H7 (cell line): ENCODE measurements around the gene TMEM247. TPM values are rescaled to one million over a fixed set of nuclear protein-coding genes. Genes with fewer than 3 reads are reported as not detected.
A peak's percentile ranks its signal among the peaks of the same experiment; 100 is the strongest.

ENCODE experiments used
- DNase-seq: peaks from one replicate; pipeline ENCODE4 v3.0.0; 2012
- H3K27me3 ChIP-seq: 2 replicates; pipeline ENCODE4 v1.6.0; 2011; ENCODE audit warnings: mild to moderate bottlenecking, low read length; ENCODE audit not compliant: control insufficient read depth, insufficient read depth
- H3K36me3 ChIP-seq: replicated peaks from 2 replicates; pipeline ENCODE4 v1.5.1; 2011; ENCODE audit warnings: low read length; ENCODE audit not compliant: control insufficient read depth, insufficient read depth
- H3K4me3 ChIP-seq: 2 replicates; pipeline ENCODE4 v1.5.1; 2011; ENCODE audit warnings: low read depth, mild to moderate bottlenecking, control low read depth, low read length, moderate library complexity; ENCODE audit not compliant: insufficient read depth
- total RNA-seq: library from RNA; depleted of rRNA; stranded (reverse); fragments of >200 nt; shearing (Covaris generic); gene quantifications from 2 replicates; pipeline ENCODE4 v1.2.3, GENCODE V29; 2014

TMEM247 gene
- total RNA-seq, 1 experiment from 2014 or later = not detected

DNA sequence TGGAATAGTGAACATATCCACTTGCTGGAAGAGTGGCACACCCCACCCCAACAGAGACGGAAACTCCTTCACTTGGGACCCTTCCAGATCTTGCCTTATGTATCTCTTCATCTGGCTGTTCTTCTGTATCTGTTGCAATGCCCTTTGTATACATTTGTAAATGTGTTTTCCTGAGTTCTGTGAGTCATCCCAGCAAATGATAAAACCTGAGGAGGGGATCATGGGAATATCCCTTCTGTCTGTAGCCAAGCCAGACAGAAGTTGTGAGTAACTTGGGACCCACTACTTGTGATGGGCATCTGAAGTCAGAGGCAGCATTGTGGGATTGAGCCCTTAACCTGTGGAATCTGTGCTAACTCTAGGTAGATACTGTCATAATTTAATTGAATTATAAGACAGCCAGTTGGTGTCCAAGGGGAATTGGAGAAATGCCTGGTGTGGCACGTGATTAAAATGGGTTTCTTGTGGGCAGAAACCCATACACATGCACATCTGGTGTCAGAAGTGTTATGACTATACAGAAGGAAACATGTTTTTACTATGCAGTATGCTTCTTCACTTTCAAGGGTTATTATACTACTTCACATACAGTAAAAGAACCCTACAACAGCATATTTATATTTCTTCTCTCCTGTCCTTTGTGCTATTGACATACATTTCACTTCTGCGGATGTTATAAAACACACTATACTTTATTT lies 32.3 kb upstream of the TMEM247 start:
- no peaks in the 10 kb centered on the region for H3K27me3 ChIP-seq

DNA sequence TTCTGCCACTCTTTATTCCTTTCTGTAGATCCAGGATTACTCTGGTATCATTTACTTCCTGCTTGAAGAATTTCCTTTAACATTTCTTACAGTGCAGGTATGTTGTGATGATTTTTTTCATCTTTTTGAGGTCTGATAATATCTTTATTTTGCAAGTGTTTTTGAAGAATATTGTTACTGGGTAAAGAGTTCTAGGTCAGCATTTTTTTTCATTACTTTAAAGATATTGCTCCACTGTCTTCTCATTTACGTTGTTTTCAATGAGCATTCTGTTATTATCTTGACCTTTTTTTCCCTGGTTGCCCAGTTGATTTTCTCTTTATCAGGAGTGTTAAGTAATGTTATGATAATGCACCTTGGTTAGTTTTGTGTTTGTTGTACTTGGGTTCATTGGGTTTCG lies 31.7 kb upstream of the TMEM247 start:
- H3K36me3 ChIP-seq = no peaks in the 10 kb centered on the region
- H3K27me3 ChIP-seq = no peaks in the 10 kb centered on the region
- no peak for DNase-seq
- no peak overlapping the region for H3K4me3 ChIP-seq

More for the DNA sequence above, 32.3 kb upstream of the TMEM247 start:
- H3K4me3 ChIP-seq = no peak overlapping the region
- no peak for DNase-seq
- no peaks in the 10 kb centered on the region for H3K36me3 ChIP-seq

DNA sequence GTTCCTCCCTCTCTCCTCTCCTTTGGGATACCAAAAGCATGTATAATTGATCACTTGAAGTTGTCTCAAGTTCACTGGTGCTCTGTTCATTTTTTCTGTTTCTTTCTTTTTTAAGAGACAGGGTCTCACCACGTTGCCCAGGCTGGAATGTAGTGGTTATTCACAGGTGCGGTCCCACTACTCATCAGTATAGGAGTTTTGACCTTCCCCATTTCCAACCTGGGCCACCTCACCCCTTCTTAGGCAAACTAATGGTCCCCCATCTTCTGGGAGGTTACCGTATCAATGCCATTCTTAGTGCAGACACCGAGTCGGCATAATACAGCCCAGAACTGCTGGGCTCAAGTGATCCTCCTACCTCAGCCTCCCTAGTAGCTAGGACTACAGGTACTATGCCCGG lies 31.3 kb upstream of the TMEM247 start:
- H3K36me3 ChIP-seq = no peaks in the 10 kb centered on the region
- H3K27me3 ChIP-seq = no peaks in the 10 kb centered on the region
- no peak overlapping the region for H3K4me3 ChIP-seq
- DNase-seq = no peak

DNA sequence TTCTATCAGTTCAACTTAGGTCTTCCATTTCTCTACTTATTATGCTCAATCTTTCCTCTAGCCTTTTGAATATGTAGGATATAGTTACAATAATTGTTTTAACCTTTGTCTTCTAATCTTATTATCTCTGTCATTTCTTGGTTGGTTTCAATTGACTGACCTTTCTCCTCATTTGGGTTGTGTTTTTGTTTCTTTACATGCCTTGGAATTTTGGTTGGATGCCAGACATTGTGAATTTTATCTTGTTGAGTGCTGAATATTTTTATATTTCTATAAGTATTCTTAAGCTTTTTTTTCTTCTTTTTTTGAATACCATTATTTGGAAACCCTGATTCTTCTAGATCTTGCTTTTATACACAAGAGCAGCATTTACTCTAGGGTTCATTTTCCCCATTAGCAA lies 30.7 kb upstream of the TMEM247 start:
- no peaks in the 10 kb centered on the region for H3K27me3 ChIP-seq
- H3K4me3 ChIP-seq = no peak overlapping the region
- DNase-seq = no peak
- no peaks in the 10 kb centered on the region for H3K36me3 ChIP-seq

DNA sequence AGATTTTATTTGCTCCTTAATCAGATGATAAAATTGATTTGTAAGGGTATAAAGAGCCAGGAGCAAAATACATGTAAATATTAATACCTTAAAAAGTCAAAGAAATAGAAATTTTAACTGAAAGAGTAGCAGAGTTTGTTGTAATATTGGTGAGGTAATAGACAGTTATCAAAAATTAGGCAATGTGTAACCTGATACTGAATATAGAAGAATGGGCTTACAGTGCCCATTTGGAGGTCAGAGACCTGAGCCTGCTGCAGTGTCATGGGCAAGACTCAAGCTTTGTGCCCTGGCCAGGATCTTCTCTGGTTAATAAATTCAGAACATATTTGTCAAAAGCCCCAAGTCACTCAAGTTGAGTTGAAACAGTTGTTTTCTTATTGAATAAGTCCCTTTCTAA lies 29.7 kb upstream of the TMEM247 start:
- H3K36me3 ChIP-seq = no peaks in the 10 kb centered on the region
- no peak for DNase-seq
- no peak overlapping the region for H3K4me3 ChIP-seq

DNA sequence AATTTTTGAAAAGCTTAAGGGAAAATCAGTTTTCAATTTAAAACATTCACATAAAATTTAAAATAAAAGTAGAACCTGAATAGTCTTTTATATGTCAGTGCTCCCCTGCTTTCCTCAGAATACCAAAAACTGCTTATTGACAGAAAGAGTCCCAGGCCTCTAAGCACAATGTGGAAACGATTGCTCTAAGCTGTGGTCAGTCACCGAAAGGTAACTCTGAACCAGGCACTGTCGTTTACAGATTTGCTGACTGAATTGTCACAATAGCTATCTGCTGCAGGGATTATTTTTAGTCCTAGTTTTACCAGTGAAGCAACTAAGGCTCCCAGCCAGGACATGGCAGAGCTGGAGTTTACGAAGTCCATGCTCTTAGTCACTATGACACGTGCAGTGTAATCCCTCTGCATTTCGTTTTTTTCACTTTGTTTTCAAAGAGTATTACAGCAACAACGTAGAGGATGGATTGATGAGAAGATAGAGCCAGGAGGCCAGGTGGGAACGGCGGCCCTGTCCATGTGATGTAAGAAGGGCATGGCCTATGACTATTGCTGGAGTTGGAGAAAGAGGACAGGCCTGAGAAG lies 28.1 kb upstream of the TMEM247 start:
- DNase-seq = no peak
- no peak overlapping the region for H3K4me3 ChIP-seq
- no peaks in the 10 kb centered on the region for H3K36me3 ChIP-seq
- H3K27me3 ChIP-seq = no peaks in the 10 kb centered on the region

More for the DNA sequence above, 29.7 kb upstream of the TMEM247 start:
- no peaks in the 10 kb centered on the region for H3K27me3 ChIP-seq

DNA sequence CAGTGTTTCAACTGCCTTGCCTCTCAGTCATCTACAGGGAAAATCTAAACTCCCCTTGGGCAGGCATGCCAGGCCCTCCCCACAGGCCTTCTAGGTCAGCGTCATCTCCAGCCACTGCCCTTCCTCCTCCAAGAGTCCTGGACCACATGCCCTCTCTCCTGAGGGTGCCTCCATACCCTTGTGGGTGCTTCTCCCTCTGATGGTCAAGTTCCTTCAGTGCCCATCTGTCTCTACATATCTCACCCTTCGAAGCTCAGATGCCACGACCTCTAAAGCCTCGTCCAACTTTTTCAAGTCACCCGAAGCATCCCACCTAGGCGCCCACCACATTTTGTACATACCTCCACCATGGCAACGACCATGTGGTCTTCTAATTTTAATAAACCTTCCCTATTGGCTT lies 22.6 kb upstream of the TMEM247 start:
- Histone ChIP-seq H3K36me3 (no peaks in the 10 kb centered on the region), H3K27me3 (no peaks in the 10 kb centered on the region), H3K4me3 (no peak overlapping the region)
- no peak for DNase-seq

DNA sequence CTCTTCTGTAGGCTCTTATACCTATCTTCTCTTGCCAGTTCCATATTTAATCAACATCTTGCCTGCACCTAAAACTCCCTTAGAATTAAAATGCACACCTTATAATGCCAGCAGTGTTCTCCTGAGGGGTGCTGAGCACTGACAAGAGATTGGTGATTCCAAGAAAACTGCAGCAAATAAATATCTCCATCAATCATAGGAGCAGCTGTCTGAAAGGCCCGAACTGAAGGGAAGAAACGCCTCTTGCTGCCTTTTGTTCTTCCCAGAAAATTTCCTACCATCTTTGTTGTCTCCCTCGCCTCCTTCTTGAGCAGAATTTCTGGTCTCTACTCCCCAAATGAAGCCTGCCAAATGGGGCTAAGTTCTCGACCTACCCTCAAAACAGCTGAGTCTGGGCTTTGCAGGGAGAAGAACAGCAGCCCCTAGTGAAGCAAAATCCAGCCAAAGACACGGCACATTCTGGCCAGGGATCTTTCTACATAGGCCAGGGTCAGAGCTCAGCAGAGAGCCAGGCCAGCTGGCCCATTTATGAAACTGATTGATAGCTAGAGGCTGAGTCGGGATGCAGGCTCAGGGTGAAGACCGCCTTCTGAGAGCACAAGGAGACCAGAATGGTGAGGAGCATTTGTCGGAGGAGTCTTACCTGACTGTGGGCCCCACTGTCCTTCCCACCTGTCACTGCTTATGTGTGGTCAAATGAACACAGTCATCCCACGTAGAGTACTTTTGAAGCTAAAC lies 20.4 kb upstream of the TMEM247 start:
- H3K36me3 ChIP-seq = no peaks in the 10 kb centered on the region
- H3K27me3 ChIP-seq = no peaks in the 10 kb centered on the region
- DNase-seq = no peak
- H3K4me3 ChIP-seq = no peak overlapping the region

DNA sequence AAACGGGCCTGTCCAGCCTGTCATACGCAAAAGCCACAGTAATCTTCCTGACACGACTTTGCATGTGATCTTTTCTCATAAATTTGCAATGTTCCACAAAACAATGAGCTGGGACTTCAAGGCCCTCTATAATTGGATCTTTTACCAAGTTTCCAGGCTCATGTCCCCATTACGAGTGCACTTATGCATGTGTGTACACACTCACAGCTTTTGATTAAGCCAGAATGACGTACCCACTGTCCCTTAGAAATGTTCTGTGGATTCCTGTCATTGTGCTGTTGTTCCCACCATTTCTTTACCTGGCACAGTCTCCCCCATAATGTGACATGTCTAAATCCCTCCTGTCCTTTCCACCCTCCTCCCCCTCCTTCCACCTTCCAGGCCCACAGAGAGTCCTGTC lies 19.7 kb upstream of the TMEM247 start:
- Histone ChIP-seq H3K4me3 (no peak overlapping the region), H3K36me3 (no peaks in the 10 kb centered on the region), H3K27me3 (no peaks in the 10 kb centered on the region)
- no peak for DNase-seq

DNA sequence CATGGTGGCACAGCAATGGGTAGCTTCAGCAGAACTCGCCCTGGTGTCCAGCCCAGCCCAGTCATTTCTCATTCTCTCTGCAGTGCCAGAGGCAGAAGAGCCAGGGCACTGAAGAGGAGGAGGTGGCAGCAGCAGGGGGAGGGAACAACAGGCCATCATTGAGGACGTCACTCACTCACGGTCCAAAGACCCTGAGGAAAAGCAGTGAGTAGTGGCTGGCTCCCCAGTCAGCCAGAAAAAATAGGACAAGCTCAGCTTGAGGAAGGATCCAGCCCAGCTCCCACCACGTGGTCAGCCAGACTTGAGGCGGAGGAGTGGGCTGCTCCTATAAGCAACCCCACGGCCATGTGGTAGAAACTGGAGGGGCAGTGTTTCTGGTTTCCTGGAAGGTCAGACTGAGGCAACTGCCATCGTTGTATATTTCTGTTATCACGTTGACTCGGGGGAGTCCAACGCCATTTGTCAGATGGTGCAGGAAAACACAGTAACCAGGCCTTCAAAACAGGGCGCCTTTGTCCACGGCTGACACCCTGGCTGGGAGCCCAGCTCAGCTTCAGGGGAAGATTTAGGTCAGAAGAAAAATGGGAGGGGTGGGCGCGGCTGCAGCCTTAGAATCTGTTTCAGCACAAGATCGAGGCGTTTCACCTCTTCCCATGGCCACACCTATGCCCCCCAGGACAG lies 19.0 kb upstream of the TMEM247 start:
- H3K27me3 ChIP-seq = no peaks in the 10 kb centered on the region
- DNase-seq = no peak
- no peak overlapping the region for H3K4me3 ChIP-seq
- H3K36me3 ChIP-seq = no peaks in the 10 kb centered on the region

DNA sequence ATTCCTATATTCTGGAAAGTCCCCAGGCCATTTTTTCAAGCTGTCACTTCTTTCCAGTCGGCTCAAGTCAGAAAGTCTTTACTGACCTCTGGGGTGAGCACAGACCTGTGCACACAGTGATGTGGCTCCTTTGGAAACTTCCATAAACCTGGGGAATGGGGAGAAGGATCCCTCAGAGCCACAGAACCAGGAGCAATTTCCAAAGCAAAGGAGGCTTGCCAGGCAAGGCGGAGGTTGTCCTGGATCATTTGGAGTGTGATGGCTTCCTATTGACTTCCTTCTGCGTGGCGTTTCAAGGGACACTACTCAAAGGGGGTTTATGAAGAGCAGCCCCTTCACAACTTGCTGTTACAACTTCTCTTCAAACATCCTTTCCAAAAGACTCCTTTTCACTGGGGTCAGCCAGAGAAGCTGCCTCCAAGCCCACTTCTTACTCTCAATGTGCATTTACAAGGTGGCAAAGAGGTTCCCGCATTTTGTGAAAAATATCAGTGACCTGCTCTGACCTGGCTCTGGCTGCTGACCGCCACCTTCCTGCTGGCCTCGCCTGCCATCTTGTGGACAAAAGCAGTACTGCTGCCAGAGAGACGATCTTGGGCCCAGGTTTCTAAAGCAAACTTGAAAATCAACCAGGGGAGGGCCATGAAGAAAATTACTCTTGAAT lies 18.2 kb upstream of the TMEM247 start:
- Histone ChIP-seq H3K4me3 (no peak overlapping the region), H3K27me3 (no peaks in the 10 kb centered on the region), H3K36me3 (no peaks in the 10 kb centered on the region)
- peak; percentile 63 for DNase-seq

DNA sequence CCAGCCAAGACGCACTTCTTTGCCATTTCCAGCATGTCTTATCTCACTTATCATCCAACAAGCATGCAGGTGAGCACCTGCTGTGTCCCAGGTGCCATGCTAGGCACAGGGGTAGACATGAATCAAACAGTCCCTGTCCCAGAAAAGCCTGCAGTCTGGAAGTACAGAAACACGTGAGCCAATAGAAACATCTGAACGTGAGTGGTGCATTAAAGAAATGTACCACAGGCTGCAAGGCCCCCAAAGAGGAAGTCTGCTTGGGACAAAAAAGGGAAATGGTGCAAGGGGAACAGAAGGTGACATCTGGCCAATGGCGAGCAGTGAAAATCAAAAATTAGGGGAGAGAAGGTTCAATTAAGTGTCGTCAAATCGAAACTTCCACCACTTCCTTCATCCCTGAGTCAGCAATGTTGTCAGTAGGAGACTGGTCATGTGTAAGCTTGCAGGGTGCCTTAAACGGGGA lies 17.6 kb upstream of the TMEM247 start:
- H3K27me3 ChIP-seq = no peaks in the 10 kb centered on the region
- H3K36me3 ChIP-seq = no peaks in the 10 kb centered on the region
- DNase-seq = no peak
- no peak overlapping the region for H3K4me3 ChIP-seq

DNA sequence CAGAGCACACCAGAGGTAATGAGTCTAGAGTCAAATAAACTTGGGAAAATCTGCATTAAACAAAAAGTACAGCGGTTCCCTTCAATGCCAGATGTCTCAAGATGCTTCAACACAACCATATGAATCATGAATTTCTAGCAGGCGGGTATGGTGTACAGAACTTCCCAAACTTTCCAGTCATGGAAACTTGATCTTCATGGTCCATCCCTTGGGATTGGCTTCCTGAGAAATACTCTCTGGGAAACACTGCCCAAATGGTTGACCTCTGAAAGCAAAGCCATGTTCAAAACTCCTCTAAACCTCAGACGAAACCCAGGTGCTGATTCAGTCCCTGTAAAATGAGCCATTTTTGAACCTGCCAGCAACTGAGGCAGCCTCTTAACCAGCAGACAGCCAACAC lies 16.4 kb upstream of the TMEM247 start:
- Histone ChIP-seq H3K27me3 (no peaks in the 10 kb centered on the region), H3K36me3 (no peaks in the 10 kb centered on the region), H3K4me3 (no peak overlapping the region)
- no peak for DNase-seq

DNA sequence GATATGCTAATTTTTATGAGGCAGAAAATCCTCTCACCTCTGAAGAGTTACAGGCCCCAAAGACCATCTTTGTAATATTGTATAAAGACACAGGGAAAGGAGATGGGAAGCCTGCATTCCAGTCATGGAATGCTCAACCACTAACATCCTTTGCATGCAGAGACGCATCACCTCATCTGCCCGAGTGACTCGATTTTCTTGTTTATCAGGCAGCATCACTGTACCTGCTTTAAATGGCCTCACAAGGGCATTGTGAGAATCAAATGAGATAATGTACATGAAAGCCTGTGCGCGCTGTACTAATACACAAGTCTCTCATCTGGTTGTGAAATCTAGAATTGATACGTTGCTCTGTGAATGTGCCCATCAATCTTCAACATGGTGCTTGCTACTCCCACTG lies 10.2 kb upstream of the TMEM247 start:
- H3K4me3 ChIP-seq = no peak overlapping the region
- no peaks in the 10 kb centered on the region for H3K36me3 ChIP-seq
- no peak for DNase-seq
- H3K27me3 ChIP-seq = no peaks in the 10 kb centered on the region
